ENCODE data around the gene CHST3. TPM values are rescaled to one million over a fixed set of nuclear protein-coding genes. Genes with fewer than 3 reads are reported as not detected.

CHST3 gene
- polyA plus RNA-seq, 2 donors: 2.6 to 3.2 TPM

DNA sequence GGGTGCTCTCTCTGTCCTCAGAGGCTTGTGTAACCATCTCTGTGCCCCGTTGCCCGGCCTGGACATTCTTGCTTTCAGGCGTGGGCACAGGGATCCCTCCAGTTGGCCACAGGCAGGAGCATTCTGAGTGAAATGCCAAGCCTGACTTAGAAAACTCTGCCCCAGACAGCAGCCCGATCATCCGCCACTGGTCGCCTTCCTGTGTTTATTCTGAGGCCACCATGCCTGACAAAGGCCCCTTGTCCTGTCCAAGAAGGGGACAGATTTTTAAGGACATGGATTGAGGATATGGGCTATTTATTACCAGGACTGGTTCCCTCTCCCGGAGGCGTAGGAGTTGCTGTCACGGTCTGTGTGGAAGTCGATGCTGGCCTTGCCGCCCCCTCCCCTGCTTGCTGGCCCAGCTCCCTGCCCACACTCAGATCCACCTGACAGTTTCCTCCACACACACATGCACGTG is 69.9 kb downstream of the CHST3 start:
- Histone ChIP-seq H3K27ac (ENCODE audit: low read depth in 2 of 2, low read length in 1 of 2) (no peak overlapping the region), H3K27me3 (ENCODE audit: control insufficient read depth in 1 of 2, insufficient read depth in 2 of 2, low read length in 2 of 2) (no peaks in the 10 kb centered on the region), H3K4me3 (ENCODE audit: low read depth in 1 of 2, low read length in 2 of 2) (no peak overlapping the region), H3K4me1 (ENCODE audit: control insufficient read depth in 2 of 2, insufficient read depth in 2 of 2, low read length in 1 of 2) (no peaks in the 10 kb centered on the region), H3K9me3 (ENCODE audit: control insufficient read depth in 2 of 2, insufficient read depth in 1 of 2, low read depth in 1 of 2, low read length in 1 of 2) (no peaks in the 10 kb centered on the region), H3K36me3 (ENCODE audit: control insufficient read depth in 2 of 2, insufficient read depth in 2 of 2, low read length in 1 of 2) (no peaks in the 10 kb centered on the region)
- WGBS, 2 donors: 74 to 81% methylated on average over 12 of the region's 12 CpGs

DNA sequence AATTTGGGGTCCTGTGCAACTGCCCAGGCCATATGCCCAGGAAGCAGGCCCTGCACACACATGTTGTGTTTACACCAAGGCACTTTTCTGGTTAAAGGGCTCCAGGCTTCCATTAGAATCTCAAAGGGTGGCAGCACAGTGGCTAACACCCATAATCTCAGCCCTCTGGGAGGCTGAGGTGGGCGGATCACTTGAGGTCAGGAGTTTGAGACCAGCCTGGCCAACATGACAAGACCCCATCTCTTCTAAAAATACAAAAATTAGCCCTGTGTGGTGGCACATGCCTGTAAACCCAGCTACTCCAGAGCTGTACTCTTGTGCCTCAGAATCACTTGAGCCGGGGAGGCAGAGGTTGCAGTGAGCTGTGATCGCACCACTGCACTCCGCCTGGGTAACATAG is 70.6 kb downstream of the CHST3 start:
- 97% methylated on average over 4 of the region's 4 CpGs for WGBS, 2 donors
- Histone ChIP-seq H3K4me3 (ENCODE audit: low read depth in 1 of 2, low read length in 2 of 2) (no peak overlapping the region), H3K27me3 (ENCODE audit: control insufficient read depth in 1 of 2, insufficient read depth in 2 of 2, low read length in 2 of 2) (no peaks in the 10 kb centered on the region), H3K36me3 (ENCODE audit: control insufficient read depth in 2 of 2, insufficient read depth in 2 of 2, low read length in 1 of 2) (no peaks in the 10 kb centered on the region), H3K4me1 (ENCODE audit: control insufficient read depth in 2 of 2, insufficient read depth in 2 of 2, low read length in 1 of 2) (no peaks in the 10 kb centered on the region), H3K27ac (ENCODE audit: low read depth in 2 of 2, low read length in 1 of 2) (no peak overlapping the region), H3K9me3 (ENCODE audit: control insufficient read depth in 2 of 2, insufficient read depth in 1 of 2, low read depth in 1 of 2, low read length in 1 of 2) (no peaks in the 10 kb centered on the region)

DNA sequence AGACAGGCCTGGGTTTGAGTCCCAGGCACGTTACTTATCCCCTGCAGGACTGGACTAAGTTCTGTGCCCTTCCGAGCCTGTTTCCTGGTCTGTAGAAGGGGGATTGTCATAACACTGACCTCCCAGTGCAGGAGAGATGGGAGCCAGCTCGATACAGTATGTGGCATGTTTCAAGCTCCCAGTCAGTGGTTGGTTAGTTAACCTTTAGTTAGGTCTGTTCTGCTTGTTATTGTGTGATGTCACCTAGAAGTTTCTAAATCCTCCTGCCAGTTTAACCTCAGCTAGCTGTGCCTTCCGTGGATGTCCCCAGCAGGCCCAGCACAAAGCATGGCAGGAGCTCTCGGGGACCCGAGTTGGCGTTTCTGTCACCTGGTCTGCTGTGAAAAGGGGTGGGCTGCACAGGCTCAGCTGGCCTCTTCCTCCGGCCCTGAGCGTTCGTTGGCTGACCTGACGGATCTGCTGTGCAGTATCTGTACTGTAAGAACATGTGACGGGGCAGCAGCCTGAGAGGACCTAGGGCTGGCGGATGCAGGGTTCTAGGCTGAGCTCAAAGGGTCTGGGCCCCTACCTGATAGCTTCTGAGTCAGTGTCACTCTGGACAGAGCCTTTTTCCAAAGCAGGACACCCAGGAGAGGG is 71.2 kb downstream of the CHST3 start:
- H3K9me3 ChIP-seq (ENCODE audit: control insufficient read depth in 2 of 2, insufficient read depth in 1 of 2, low read depth in 1 of 2, low read length in 1 of 2): no peaks in the 10 kb centered on the region
- no peaks in the 10 kb centered on the region for H3K27me3 ChIP-seq (ENCODE audit: control insufficient read depth in 1 of 2, insufficient read depth in 2 of 2, low read length in 2 of 2)
- H3K36me3 ChIP-seq (ENCODE audit: control insufficient read depth in 2 of 2, insufficient read depth in 2 of 2, low read length in 1 of 2): no peaks in the 10 kb centered on the region
- H3K4me3 ChIP-seq (ENCODE audit: low read depth in 1 of 2, low read length in 2 of 2): no peak overlapping the region
- WGBS, 2 donors: 90 to 93% methylated on average over 13 of the region's 13 CpGs
- H3K27ac ChIP-seq (ENCODE audit: low read depth in 2 of 2, low read length in 1 of 2): no peak overlapping the region
- H3K4me1 ChIP-seq (ENCODE audit: control insufficient read depth in 2 of 2, insufficient read depth in 2 of 2, low read length in 1 of 2): no peaks in the 10 kb centered on the region

- 89 to 94% methylated on average over 8 of the region's 8 CpGs for WGBS, 2 donors
- H3K27ac ChIP-seq (ENCODE audit: low read depth in 2 of 2, low read length in 1 of 2): no peak overlapping the region
These were observed 73.1 kb downstream of the CHST3 start for GRCh38 chr10:72037266-72037665.

GRCh38 chr10:72037811-72038210 is 73.6 kb downstream of the CHST3 start:
- H3K4me3 ChIP-seq (ENCODE audit: low read depth in 1 of 2, low read length in 2 of 2): no peak overlapping the region
- no peaks in the 10 kb centered on the region for H3K36me3 ChIP-seq (ENCODE audit: control insufficient read depth in 2 of 2, insufficient read depth in 2 of 2, low read length in 1 of 2)
- H3K4me1 ChIP-seq (ENCODE audit: control insufficient read depth in 2 of 2, insufficient read depth in 2 of 2, low read length in 1 of 2): no peaks in the 10 kb centered on the region
- WGBS, 2 donors: 67 to 74% methylated on average over 3 of the region's 3 CpGs
- H3K27me3 ChIP-seq (ENCODE audit: control insufficient read depth in 1 of 2, insufficient read depth in 2 of 2, low read length in 2 of 2): no peaks in the 10 kb centered on the region
- no peak overlapping the region for H3K27ac ChIP-seq (ENCODE audit: low read depth in 2 of 2, low read length in 1 of 2)
- no peaks in the 10 kb centered on the region for H3K9me3 ChIP-seq (ENCODE audit: control insufficient read depth in 2 of 2, insufficient read depth in 1 of 2, low read depth in 1 of 2, low read length in 1 of 2)

More at GRCh38 chr10:72037266-72037665, 73.1 kb downstream of the CHST3 start:
- Histone ChIP-seq H3K27me3 (ENCODE audit: control insufficient read depth in 1 of 2, insufficient read depth in 2 of 2, low read length in 2 of 2) (no peaks in the 10 kb centered on the region), H3K4me1 (ENCODE audit: control insufficient read depth in 2 of 2, insufficient read depth in 2 of 2, low read length in 1 of 2) (no peaks in the 10 kb centered on the region), H3K9me3 (ENCODE audit: control insufficient read depth in 2 of 2, insufficient read depth in 1 of 2, low read depth in 1 of 2, low read length in 1 of 2) (no peaks in the 10 kb centered on the region), H3K4me3 (ENCODE audit: low read depth in 1 of 2, low read length in 2 of 2) (no peak overlapping the region), H3K36me3 (ENCODE audit: control insufficient read depth in 2 of 2, insufficient read depth in 2 of 2, low read length in 1 of 2) (no peaks in the 10 kb centered on the region)

DNA sequence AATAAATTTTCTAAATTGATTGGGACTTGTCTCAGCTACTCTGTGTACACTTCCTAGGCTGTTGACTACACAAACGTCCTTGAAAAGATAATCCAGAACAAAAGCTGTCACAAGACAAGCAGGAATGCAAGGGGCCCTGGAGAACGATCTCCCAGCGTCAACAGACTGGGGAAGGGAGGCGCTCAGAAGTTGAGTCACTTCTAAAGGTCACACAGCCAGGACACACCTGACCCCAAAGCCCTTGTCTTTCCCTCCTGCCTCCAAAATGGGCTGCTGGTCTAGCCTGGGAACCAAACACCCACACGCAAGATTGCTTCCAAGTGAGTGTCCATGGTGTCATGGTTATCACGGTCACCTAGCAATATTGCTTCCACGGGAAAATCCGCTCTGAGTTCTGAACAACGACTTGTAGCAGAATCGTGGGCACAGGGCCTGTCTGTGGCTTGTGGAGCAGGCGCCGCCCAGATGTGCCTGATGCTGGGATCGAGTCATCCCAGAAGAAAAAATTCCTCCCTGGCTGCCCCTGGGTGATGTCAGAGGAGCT is 74.3 kb downstream of the CHST3 start:
- Histone ChIP-seq H3K27me3 (ENCODE audit: control insufficient read depth in 1 of 2, insufficient read depth in 2 of 2, low read length in 2 of 2) (no peaks in the 10 kb centered on the region), H3K4me3 (ENCODE audit: low read depth in 1 of 2, low read length in 2 of 2) (no peak overlapping the region), H3K27ac (ENCODE audit: low read depth in 2 of 2, low read length in 1 of 2) (no peak overlapping the region), H3K4me1 (ENCODE audit: control insufficient read depth in 2 of 2, insufficient read depth in 2 of 2, low read length in 1 of 2) (peaks cover 0 to 2% of the 10 kb centered on the region in 2 donors), H3K36me3 (ENCODE audit: control insufficient read depth in 2 of 2, insufficient read depth in 2 of 2, low read length in 1 of 2) (no peaks in the 10 kb centered on the region), H3K9me3 (ENCODE audit: control insufficient read depth in 2 of 2, insufficient read depth in 1 of 2, low read depth in 1 of 2, low read length in 1 of 2) (no peaks in the 10 kb centered on the region)
- 72 to 76% methylated on average over 13 of the region's 13 CpGs for WGBS, 2 donors

GRCh38 chr10:72039377-72039776 is 75.2 kb downstream of the CHST3 start:
- no peaks in the 10 kb centered on the region for H3K27me3 ChIP-seq (ENCODE audit: control insufficient read depth in 1 of 2, insufficient read depth in 2 of 2, low read length in 2 of 2)
- H3K9me3 ChIP-seq (ENCODE audit: control insufficient read depth in 2 of 2, insufficient read depth in 1 of 2, low read depth in 1 of 2, low read length in 1 of 2): no peaks in the 10 kb centered on the region
- peaks cover 0 to 4% of the 10 kb centered on the region in 2 donors for H3K4me1 ChIP-seq (ENCODE audit: control insufficient read depth in 2 of 2, insufficient read depth in 2 of 2, low read length in 1 of 2)
- 80 to 81% methylated on average over 9 of the region's 9 CpGs for WGBS, 2 donors
- no peaks in the 10 kb centered on the region for H3K36me3 ChIP-seq (ENCODE audit: control insufficient read depth in 2 of 2, insufficient read depth in 2 of 2, low read length in 1 of 2)
- no peak overlapping the region for H3K4me3 ChIP-seq (ENCODE audit: low read depth in 1 of 2, low read length in 2 of 2)
- H3K27ac ChIP-seq (ENCODE audit: low read depth in 2 of 2, low read length in 1 of 2): no peak overlapping the region

DNA sequence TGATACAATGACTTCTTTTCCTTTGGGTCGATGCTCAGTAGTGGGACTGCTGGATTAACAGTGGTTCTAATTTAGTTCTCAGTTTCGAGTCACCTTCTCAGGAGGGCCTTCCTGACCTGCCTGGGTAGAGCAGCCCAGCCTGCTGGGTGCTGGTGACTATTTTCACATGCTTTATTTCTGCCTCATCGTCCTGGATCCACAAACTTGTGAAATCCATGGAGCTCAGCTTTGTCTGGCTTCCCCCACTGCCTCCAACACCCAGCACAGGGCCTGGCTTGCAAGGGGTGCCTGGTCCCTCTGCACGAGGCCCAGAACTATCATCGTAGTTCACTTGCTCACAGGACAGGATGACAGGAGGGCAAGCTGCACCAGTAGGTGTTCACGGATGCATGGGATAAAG is 77.3 kb downstream of the CHST3 start:
- 90% methylated on average over 6 of the region's 6 CpGs for WGBS, 2 donors
- H3K9me3 ChIP-seq (ENCODE audit: control insufficient read depth in 2 of 2, insufficient read depth in 1 of 2, low read depth in 1 of 2, low read length in 1 of 2): no peaks in the 10 kb centered on the region
- no peaks in the 10 kb centered on the region for H3K36me3 ChIP-seq (ENCODE audit: control insufficient read depth in 2 of 2, insufficient read depth in 2 of 2, low read length in 1 of 2)
- H3K27ac ChIP-seq (ENCODE audit: low read depth in 2 of 2, low read length in 1 of 2): no peak overlapping the region
- H3K4me1 ChIP-seq (ENCODE audit: control insufficient read depth in 2 of 2, insufficient read depth in 2 of 2, low read length in 1 of 2): peaks cover 0 to 7% of the 10 kb centered on the region in 2 donors
- H3K27me3 ChIP-seq (ENCODE audit: control insufficient read depth in 1 of 2, insufficient read depth in 2 of 2, low read length in 2 of 2): no peaks in the 10 kb centered on the region
- no peak overlapping the region for H3K4me3 ChIP-seq (ENCODE audit: low read depth in 1 of 2, low read length in 2 of 2)

DNA sequence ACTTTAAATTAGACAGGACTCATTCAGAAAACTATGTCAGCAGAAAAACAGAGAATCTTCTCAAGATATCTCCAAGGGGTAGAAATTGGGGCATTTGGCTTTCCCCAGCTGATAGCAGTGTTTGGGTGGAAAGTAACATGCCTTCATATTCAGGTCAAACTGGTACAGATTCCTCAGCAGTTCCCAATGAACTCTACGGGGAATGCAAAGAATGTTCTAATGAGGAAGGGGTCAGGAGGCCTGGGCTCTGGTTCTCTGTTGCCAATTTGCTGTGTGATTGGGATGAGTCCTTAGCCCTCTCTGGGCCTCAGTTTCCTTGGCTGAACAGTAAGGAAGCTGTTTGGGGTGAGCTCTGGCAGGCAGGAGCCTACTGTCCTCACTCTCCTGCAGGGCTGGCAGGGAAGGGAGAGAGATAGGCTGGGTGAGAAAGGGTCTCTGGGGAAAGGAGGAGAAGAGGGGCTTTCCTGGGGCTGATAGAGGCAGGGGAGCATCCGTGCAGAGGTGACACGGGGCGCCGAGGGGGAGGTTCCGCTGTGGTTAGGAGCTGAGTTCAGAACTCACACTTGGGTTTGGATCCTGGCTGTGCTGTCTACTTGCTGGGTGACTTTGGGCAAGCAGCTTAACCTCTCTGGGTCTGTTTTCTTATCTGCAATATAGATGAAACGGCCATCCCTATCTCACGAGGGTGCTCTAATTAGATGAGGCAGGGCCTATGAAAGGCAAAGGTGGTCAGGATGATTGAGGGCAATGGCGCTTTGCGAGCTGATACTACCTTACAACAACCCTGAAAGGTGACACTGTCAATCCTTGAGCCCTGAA is 79.0 kb downstream of the CHST3 start:
- Histone ChIP-seq H3K4me1 (ENCODE audit: control insufficient read depth in 2 of 2, insufficient read depth in 2 of 2, low read length in 1 of 2) (peaks cover 0 to 7% of the 10 kb centered on the region in 2 donors), H3K27me3 (ENCODE audit: control insufficient read depth in 1 of 2, insufficient read depth in 2 of 2, low read length in 2 of 2) (no peaks in the 10 kb centered on the region), H3K27ac (ENCODE audit: low read depth in 2 of 2, low read length in 1 of 2) (no peak overlapping the region), H3K4me3 (ENCODE audit: low read depth in 1 of 2, low read length in 2 of 2) (no peak overlapping the region), H3K9me3 (ENCODE audit: control insufficient read depth in 2 of 2, insufficient read depth in 1 of 2, low read depth in 1 of 2, low read length in 1 of 2) (no peaks in the 10 kb centered on the region), H3K36me3 (ENCODE audit: control insufficient read depth in 2 of 2, insufficient read depth in 2 of 2, low read length in 1 of 2) (no peaks in the 10 kb centered on the region)
- WGBS, 2 donors: 89 to 91% methylated on average over 10 of the region's 10 CpGs

Data from esophagus (tissue), 2 donors.